Measurements from ENCODE around the gene SMIM36. TPM values are rescaled to one million over a fixed set of nuclear protein-coding genes. Genes with fewer than 3 reads are reported as not detected.
A peak's percentile ranks its signal among the peaks of the same experiment; 100 is the strongest.
"Not testable (repeated sequence)": the region's sequence is repeated elsewhere in the genome, so short reads cannot be mapped to it uniquely, and the experiment has no call there.

The SMIM36 gene
- total and polyA plus RNA-seq, 4 donors: not detected

- 79 to 80% methylated on average over 4 of the region's 4 CpGs for WGBS, 2 donors
- H3K4me3 ChIP-seq (ENCODE audit: low read length in 2 of 2): no peak overlapping the region
- no peaks in the 10 kb centered on the region for H3K36me3 ChIP-seq (ENCODE audit: control insufficient read depth in 1 of 2, insufficient read depth in 2 of 2, low read length in 1 of 2)
- no peaks in the 10 kb centered on the region for H3K9me3 ChIP-seq (ENCODE audit: control insufficient read depth, low read length)
- DNase-seq (no peak), ATAC-seq (ENCODE audit: low FRiP score) (no peak)
- H3K27ac ChIP-seq (ENCODE audit: low read depth in 1 of 2, low read length in 2 of 2): no peak overlapping the region
- intact Hi-C loops (cut with DNase I): no loop called here
- no peaks in the 10 kb centered on the region for H3K27me3 ChIP-seq (ENCODE audit: control insufficient read depth in 1 of 2, insufficient read depth in 2 of 2, low read length in 1 of 2)
- H3K4me1 ChIP-seq (ENCODE audit: control insufficient read depth in 1 of 2, insufficient read depth in 2 of 2, low read length in 2 of 2): no peaks in the 10 kb centered on the region
Observed at GRCh38 chr17:55435408-55435807, 75.8 kb downstream of the SMIM36 start.

GRCh38 chr17:55434721-55435120 is 76.5 kb downstream of the SMIM36 start:
- DNase-seq (no peak), ATAC-seq (ENCODE audit: low FRiP score) (no peak)
- Histone ChIP-seq H3K9me3 (ENCODE audit: control insufficient read depth, low read length) (no peaks in the 10 kb centered on the region), H3K27me3 (ENCODE audit: control insufficient read depth in 1 of 2, insufficient read depth in 2 of 2, low read length in 1 of 2) (no peaks in the 10 kb centered on the region), H3K4me1 (ENCODE audit: control insufficient read depth in 1 of 2, insufficient read depth in 2 of 2, low read length in 2 of 2) (no peaks in the 10 kb centered on the region), H3K36me3 (ENCODE audit: control insufficient read depth in 1 of 2, insufficient read depth in 2 of 2, low read length in 1 of 2) (no peaks in the 10 kb centered on the region), H3K27ac (ENCODE audit: low read depth in 1 of 2, low read length in 2 of 2) (no peak overlapping the region), H3K4me3 (ENCODE audit: low read length in 2 of 2) (no peak overlapping the region)
- intact Hi-C loops (cut with DNase I): no loop called here
- WGBS, 2 donors: 92 to 100% methylated on average over 1 of the region's 1 CpG

GRCh38 chr17:55433629-55434422 is 77.4 kb downstream of the SMIM36 start:
- DNase-seq: no peak
- H3K27ac ChIP-seq (ENCODE audit: low read depth in 1 of 2, low read length in 2 of 2): no peak overlapping the region
- intact Hi-C loops (cut with DNase I): no loop called here

GRCh38 chr17:55433029-55433628 is 78.1 kb downstream of the SMIM36 start:
- H3K4me1 ChIP-seq (ENCODE audit: control insufficient read depth in 1 of 2, insufficient read depth in 2 of 2, low read length in 2 of 2): no peaks in the 10 kb centered on the region
- no peaks in the 10 kb centered on the region for H3K36me3 ChIP-seq (ENCODE audit: control insufficient read depth in 1 of 2, insufficient read depth in 2 of 2, low read length in 1 of 2)
- H3K4me3 ChIP-seq (ENCODE audit: low read length in 2 of 2): no peak overlapping the region
- DNase-seq (no peak), ATAC-seq (ENCODE audit: low FRiP score) (peak; percentile 22)
- H3K27ac ChIP-seq (ENCODE audit: low read depth in 1 of 2, low read length in 2 of 2): no peak overlapping the region
- intact Hi-C loops (cut with DNase I): no loop called here
- H3K27me3 ChIP-seq (ENCODE audit: control insufficient read depth in 1 of 2, insufficient read depth in 2 of 2, low read length in 1 of 2): no peaks in the 10 kb centered on the region
- H3K9me3 ChIP-seq (ENCODE audit: control insufficient read depth, low read length): no peaks in the 10 kb centered on the region
- WGBS, 2 donors: 45 to 53% methylated on average over 7 of the region's 7 CpGs

More at GRCh38 chr17:55433629-55434422, 77.4 kb downstream of the SMIM36 start:
- H3K27me3 ChIP-seq (ENCODE audit: control insufficient read depth in 1 of 2, insufficient read depth in 2 of 2, low read length in 1 of 2): no peaks in the 10 kb centered on the region
- no peaks in the 10 kb centered on the region for H3K36me3 ChIP-seq (ENCODE audit: control insufficient read depth in 1 of 2, insufficient read depth in 2 of 2, low read length in 1 of 2)
- H3K4me3 ChIP-seq (ENCODE audit: low read length in 2 of 2): no peak overlapping the region
- H3K9me3 ChIP-seq (ENCODE audit: control insufficient read depth, low read length): no peaks in the 10 kb centered on the region
- WGBS, 2 donors: 59 to 69% methylated on average over 7 of the region's 7 CpGs
- no peaks in the 10 kb centered on the region for H3K4me1 ChIP-seq (ENCODE audit: control insufficient read depth in 1 of 2, insufficient read depth in 2 of 2, low read length in 2 of 2)
- peak; percentile 44 for ATAC-seq (ENCODE audit: low FRiP score)

- 92 to 95% methylated on average over 4 of the region's 4 CpGs for WGBS, 2 donors
- Histone ChIP-seq H3K4me1 (ENCODE audit: control insufficient read depth in 1 of 2, insufficient read depth in 2 of 2, low read length in 2 of 2) (no peaks in the 10 kb centered on the region), H3K27me3 (ENCODE audit: control insufficient read depth in 1 of 2, insufficient read depth in 2 of 2, low read length in 1 of 2) (no peaks in the 10 kb centered on the region), H3K9me3 (ENCODE audit: control insufficient read depth, low read length) (no peaks in the 10 kb centered on the region), H3K27ac (ENCODE audit: low read depth in 1 of 2, low read length in 2 of 2) (no peak overlapping the region), H3K36me3 (ENCODE audit: control insufficient read depth in 1 of 2, insufficient read depth in 2 of 2, low read length in 1 of 2) (no peaks in the 10 kb centered on the region), H3K4me3 (ENCODE audit: low read length in 2 of 2) (no peak overlapping the region)
- no peak for ATAC-seq (ENCODE audit: low FRiP score)
- intact Hi-C loops (cut with DNase I): no loop called here
- DNase-seq: no peak
Observed at GRCh38 chr17:55432358-55433028, 78.8 kb downstream of the SMIM36 start.

- ATAC-seq (ENCODE audit: low FRiP score); H3K27ac ChIP-seq (ENCODE audit: low read depth in 1 of 2, low read length in 2 of 2); H3K4me1 ChIP-seq (ENCODE audit: control insufficient read depth in 1 of 2, insufficient read depth in 2 of 2, low read length in 2 of 2); H3K36me3 ChIP-seq (ENCODE audit: control insufficient read depth in 1 of 2, insufficient read depth in 2 of 2, low read length in 1 of 2); H3K4me3 ChIP-seq (ENCODE audit: low read length in 2 of 2); H3K9me3 ChIP-seq (ENCODE audit: control insufficient read depth, low read length); H3K27me3 ChIP-seq (ENCODE audit: control insufficient read depth in 1 of 2, insufficient read depth in 2 of 2, low read length in 1 of 2); DNase-seq; intact Hi-C loops (cut with DNase I): not testable (repeated sequence)
- WGBS, 2 donors: no CpG with 5 or more reads among the region's 1 CpG
Observed at GRCh38 chr17:55431914-55432313, 79.3 kb downstream of the SMIM36 start.

GRCh38 chr17:55430541-55431288 is 80.5 kb downstream of the SMIM36 start:
- ATAC-seq (ENCODE audit: low FRiP score): no peak
- Histone ChIP-seq H3K36me3 (ENCODE audit: control insufficient read depth in 1 of 2, insufficient read depth in 2 of 2, low read length in 1 of 2) (no peaks in the 10 kb centered on the region), H3K27ac (ENCODE audit: low read depth in 1 of 2, low read length in 2 of 2) (no peak overlapping the region), H3K27me3 (ENCODE audit: control insufficient read depth in 1 of 2, insufficient read depth in 2 of 2, low read length in 1 of 2) (no peaks in the 10 kb centered on the region), H3K4me1 (ENCODE audit: control insufficient read depth in 1 of 2, insufficient read depth in 2 of 2, low read length in 2 of 2) (no peaks in the 10 kb centered on the region), H3K4me3 (ENCODE audit: low read length in 2 of 2) (no peak overlapping the region), H3K9me3 (ENCODE audit: control insufficient read depth, low read length) (no peaks in the 10 kb centered on the region)
- no peak for DNase-seq
- 56 to 71% methylated on average over 4 of the region's 4 CpGs for WGBS, 2 donors
- intact Hi-C loops (cut with DNase I): no loop called here

- Histone ChIP-seq H3K9me3 (ENCODE audit: control insufficient read depth, low read length) (no peaks in the 10 kb centered on the region), H3K4me1 (ENCODE audit: control insufficient read depth in 1 of 2, insufficient read depth in 2 of 2, low read length in 2 of 2) (no peaks in the 10 kb centered on the region), H3K4me3 (ENCODE audit: low read length in 2 of 2) (no peak overlapping the region), H3K27me3 (ENCODE audit: control insufficient read depth in 1 of 2, insufficient read depth in 2 of 2, low read length in 1 of 2) (no peaks in the 10 kb centered on the region), H3K36me3 (ENCODE audit: control insufficient read depth in 1 of 2, insufficient read depth in 2 of 2, low read length in 1 of 2) (no peaks in the 10 kb centered on the region), H3K27ac (ENCODE audit: low read depth in 1 of 2, low read length in 2 of 2) (no peak overlapping the region)
- WGBS, 2 donors: 96 to 97% methylated on average over 2 of the region's 2 CpGs
- intact Hi-C loops (cut with DNase I): loop anchor here in 1 of 2 donors (10.0 kb wide), 1 partner anchor 307 kb away; no protein-coding TSS in a partner anchor
- ATAC-seq (ENCODE audit: low FRiP score) (no peak), DNase-seq (no peak)
Observed at GRCh38 chr17:55427587-55427882, 83.7 kb downstream of the SMIM36 start.
